T-helper 2 cell treated with Interferon-gamma antibody and Interleukin-4, amounts not matched to agents 5 μg/mL and 100 μg/mL, for 36 hours (primary cell): ENCODE measurements around the gene DNMT1.
"Not testable (repeated sequence)": the region's sequence is repeated elsewhere in the genome, so short reads cannot be mapped to it uniquely, and the experiment has no call there.

Experiments
- DNase-seq: peaks from one replicate; pipeline ENCODE4 v3.0.0; 2021; ENCODE audit warnings: low spot score
- H3K27ac Mint-ChIP-seq: one replicate; pipeline ENCODE4 v1.8.0; 2021; ENCODE audit warnings: mild to moderate bottlenecking, mixed read lengths
- H3K27me3 Mint-ChIP-seq: one replicate; pipeline ENCODE4 v1.8.0; 2021; ENCODE audit warnings: low read depth, mixed read lengths
- H3K36me3 Mint-ChIP-seq: one replicate; pipeline ENCODE4 v1.8.0; 2021; ENCODE audit warnings: low read depth, mixed read lengths
- H3K4me1 Mint-ChIP-seq: one replicate; pipeline ENCODE4 v1.8.0; 2021; ENCODE audit warnings: low read depth, mixed read lengths
- H3K4me3 Mint-ChIP-seq: one replicate; pipeline ENCODE4 v1.8.0; 2022; ENCODE audit warnings: mild to moderate bottlenecking, moderate library complexity, mixed read lengths
- H3K9me3 Mint-ChIP-seq: one replicate; pipeline ENCODE4 v1.8.0; 2021; ENCODE audit warnings: mixed read lengths

The DNMT1 gene

GRCh38 chr19:10207026-10207425 is 12.3 kb upstream of the DNMT1 start:
- H3K4me3 Mint-ChIP-seq: no peak overlapping the region
- no peak overlapping the region for H3K27ac Mint-ChIP-seq
- no peaks in the 10 kb centered on the region for H3K4me1 Mint-ChIP-seq
- H3K9me3 Mint-ChIP-seq: peaks cover 10% of the 10 kb centered on the region
- H3K27me3 Mint-ChIP-seq: no peaks in the 10 kb centered on the region
- no peaks in the 10 kb centered on the region for H3K36me3 Mint-ChIP-seq
- DNase-seq: no peak

- Mint-ChIP-seq H3K27ac (no peak overlapping the region), H3K9me3 (peaks cover 10% of the 10 kb centered on the region), H3K4me1 (no peaks in the 10 kb centered on the region), H3K4me3 (no peak overlapping the region), H3K36me3 (no peaks in the 10 kb centered on the region), H3K27me3 (no peaks in the 10 kb centered on the region)
- DNase-seq: no peak
Observed at GRCh38 chr19:10206226-10206885, 11.6 kb upstream of the DNMT1 start.

GRCh38 chr19:10205636-10206035 is 10.9 kb upstream of the DNMT1 start:
- no peak overlapping the region for H3K4me3 Mint-ChIP-seq
- no peaks in the 10 kb centered on the region for H3K36me3 Mint-ChIP-seq
- no peaks in the 10 kb centered on the region for H3K4me1 Mint-ChIP-seq
- H3K27me3 Mint-ChIP-seq: no peaks in the 10 kb centered on the region
- H3K27ac Mint-ChIP-seq: no peak overlapping the region
- DNase-seq: no peak
- H3K9me3 Mint-ChIP-seq: peaks cover 10% of the 10 kb centered on the region

- Mint-ChIP-seq H3K9me3 (peaks cover 10% of the 10 kb centered on the region), H3K36me3 (peaks cover 1% of the 10 kb centered on the region), H3K27ac (no peak overlapping the region), H3K4me1 (peaks cover 6% of the 10 kb centered on the region), H3K27me3 (no peaks in the 10 kb centered on the region), H3K4me3 (no peak overlapping the region)
- DNase-seq: no peak
Observed at GRCh38 chr19:10203686-10204085, 8.9 kb upstream of the DNMT1 start.

- Mint-ChIP-seq H3K9me3 (no peaks in the 10 kb centered on the region), H3K4me3 (no peak overlapping the region), H3K27ac (no peak overlapping the region), H3K36me3 (peaks cover 1% of the 10 kb centered on the region), H3K27me3 (no peaks in the 10 kb centered on the region), H3K4me1 (peaks cover 11% of the 10 kb centered on the region)
- DNase-seq: no peak
Observed at GRCh38 chr19:10201176-10201575, 6.4 kb upstream of the DNMT1 start.

- DNase-seq, H3K9me3 Mint-ChIP-seq, H3K27ac Mint-ChIP-seq, H3K36me3 Mint-ChIP-seq, H3K27me3 Mint-ChIP-seq, H3K4me3 Mint-ChIP-seq: not testable (repeated sequence)
- peaks cover 14% of the 10 kb centered on the region for H3K4me1 Mint-ChIP-seq
Observed at GRCh38 chr19:10200101-10200500, 5.3 kb upstream of the DNMT1 start.

- H3K9me3 Mint-ChIP-seq, H3K36me3 Mint-ChIP-seq, DNase-seq, H3K27me3 Mint-ChIP-seq: not testable (repeated sequence)
- Mint-ChIP-seq H3K4me1 (peaks cover 16% of the 10 kb centered on the region), H3K27ac (peak overlapping the region; percentile 85), H3K4me3 (peak overlapping the region; percentile 68)
Observed at GRCh38 chr19:10198889-10199644, 4.3 kb upstream of the DNMT1 start.

- Mint-ChIP-seq H3K9me3 (no peaks in the 10 kb centered on the region), H3K4me1 (peaks cover 29% of the 10 kb centered on the region)
Observed at GRCh38 chr19:10195199-10195519, 406 bp upstream of the DNMT1 start.

GRCh38 chr19:10193790-10194499 is 808 bp downstream of the DNMT1 start:
- H3K4me1 Mint-ChIP-seq: peaks cover 34% of the 10 kb centered on the region
- DNase-seq: no peak
- no peaks in the 10 kb centered on the region for H3K27me3 Mint-ChIP-seq
- H3K4me3 Mint-ChIP-seq: peak overlapping the region; percentile 96
- H3K9me3 Mint-ChIP-seq: no peaks in the 10 kb centered on the region
- peak overlapping the region; percentile 98 for H3K27ac Mint-ChIP-seq
- peaks cover 35% of the 10 kb centered on the region for H3K36me3 Mint-ChIP-seq

More at GRCh38 chr19:10195199-10195519, 406 bp upstream of the DNMT1 start:
- H3K36me3 Mint-ChIP-seq: peaks cover 28% of the 10 kb centered on the region
- H3K27ac Mint-ChIP-seq: peak overlapping the region; percentile 95
- H3K4me3 Mint-ChIP-seq: peak overlapping the region; percentile 96
- no peak for DNase-seq
- no peaks in the 10 kb centered on the region for H3K27me3 Mint-ChIP-seq

GRCh38 chr19:10192922-10193321 is 1.8 kb downstream of the DNMT1 start:
- peak overlapping the region; percentile 96 for H3K4me3 Mint-ChIP-seq
- H3K27me3 Mint-ChIP-seq: no peaks in the 10 kb centered on the region
- H3K9me3 Mint-ChIP-seq: no peaks in the 10 kb centered on the region
- DNase-seq: no peak
- peaks cover 34% of the 10 kb centered on the region for H3K4me1 Mint-ChIP-seq
- peaks cover 37% of the 10 kb centered on the region for H3K36me3 Mint-ChIP-seq
- peak overlapping the region; percentile 98 for H3K27ac Mint-ChIP-seq

GRCh38 chr19:10191347-10191746 is 3.4 kb downstream of the DNMT1 start:
- Mint-ChIP-seq H3K36me3 (peaks cover 42% of the 10 kb centered on the region), H3K4me1 (peaks cover 30% of the 10 kb centered on the region), H3K27ac (no peak overlapping the region), H3K9me3 (no peaks in the 10 kb centered on the region), H3K27me3 (no peaks in the 10 kb centered on the region), H3K4me3 (peak overlapping the region; percentile 18)
- no peak for DNase-seq

- peaks cover 47% of the 10 kb centered on the region for H3K36me3 Mint-ChIP-seq
- DNase-seq: no peak
- no peak overlapping the region for H3K4me3 Mint-ChIP-seq
- H3K9me3 Mint-ChIP-seq: no peaks in the 10 kb centered on the region
- H3K27ac Mint-ChIP-seq: no peak overlapping the region
- no peaks in the 10 kb centered on the region for H3K27me3 Mint-ChIP-seq
- peaks cover 26% of the 10 kb centered on the region for H3K4me1 Mint-ChIP-seq
Observed at GRCh38 chr19:10190026-10190425, 4.7 kb downstream of the DNMT1 start.

GRCh38 chr19:10189616-10190015 is 5.1 kb downstream of the DNMT1 start:
- no peak overlapping the region for H3K4me3 Mint-ChIP-seq
- H3K4me1 Mint-ChIP-seq: peaks cover 25% of the 10 kb centered on the region
- H3K9me3 Mint-ChIP-seq: no peaks in the 10 kb centered on the region
- H3K36me3 Mint-ChIP-seq: peaks cover 48% of the 10 kb centered on the region
- no peak for DNase-seq
- no peaks in the 10 kb centered on the region for H3K27me3 Mint-ChIP-seq
- peak overlapping the region; percentile 15 for H3K27ac Mint-ChIP-seq

- no peaks in the 10 kb centered on the region for H3K27me3 Mint-ChIP-seq
- H3K4me1 Mint-ChIP-seq: peaks cover 21% of the 10 kb centered on the region
- no peak for DNase-seq
- H3K27ac Mint-ChIP-seq: no peak overlapping the region
- H3K9me3 Mint-ChIP-seq: no peaks in the 10 kb centered on the region
- H3K4me3 Mint-ChIP-seq: no peak overlapping the region
- peaks cover 40% of the 10 kb centered on the region for H3K36me3 Mint-ChIP-seq
Observed at GRCh38 chr19:10187315-10187714, 7.4 kb downstream of the DNMT1 start.
